ENCODE results near the gene NFATC3. TPM values are rescaled to one million over a fixed set of nuclear protein-coding genes. Genes with fewer than 3 reads are reported as not detected.

NFATC3 gene
- total RNA-seq, 1 donor from 2014 or later, result 34.2 TPM

DNA sequence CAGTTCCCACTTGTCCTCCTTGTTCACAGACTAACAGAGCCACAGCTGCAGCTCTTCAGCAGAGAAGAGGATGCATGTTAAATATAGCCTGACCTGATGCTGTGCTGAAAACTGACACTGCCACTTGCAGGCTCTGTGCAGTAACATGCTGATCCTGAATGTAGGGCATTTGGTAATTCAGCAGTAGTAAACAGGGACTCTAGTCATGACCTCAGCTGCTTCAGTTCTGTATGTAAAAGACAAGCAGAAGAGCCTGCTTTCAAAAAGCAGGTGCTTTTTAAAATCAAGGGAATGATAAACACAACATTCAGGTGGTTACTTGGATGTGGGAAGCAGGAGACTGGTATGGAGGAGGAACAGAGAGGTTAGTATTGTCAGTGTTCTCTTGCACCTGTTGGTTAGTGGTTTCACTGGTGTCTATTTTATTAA, 116.9 kb downstream of the NFATC3 start:
- Histone ChIP-seq H3K27me3 (no peaks in the 10 kb centered on the region), H3K9ac (no peak overlapping the region), H3K4me2 (no peak overlapping the region), H3K4me1 (no peaks in the 10 kb centered on the region), H4K20me1 (ENCODE audit: low read depth) (no peaks in the 10 kb centered on the region), H3K9me3 (ENCODE audit: low read depth) (no peaks in the 10 kb centered on the region), H3K4me3 (no peak overlapping the region), H3K27ac (no peak overlapping the region), H3F3A (ENCODE audit: low read depth) (no peaks in the 10 kb centered on the region), H3K79me2 (ENCODE audit: low read depth) (no peaks in the 10 kb centered on the region), H3K36me3 (no peaks in the 10 kb centered on the region), H2AFZ (replicated peaks) (no peak overlapping the region)
- Mint-ChIP-seq H3K27me3 (ENCODE audit: insufficient read depth, low read depth) (no peaks in the 10 kb centered on the region), H3K4me3 (no peak overlapping the region), H3K27ac (no peak overlapping the region), H3K4me1 (no peaks in the 10 kb centered on the region), H3K9me3 (no peaks in the 10 kb centered on the region), H3K36me3 (peaks cover 3% of the 10 kb centered on the region)
- DNase-seq (ENCODE audit: low spot score), result no peak
- TF ChIP-seq, protein P1, sequence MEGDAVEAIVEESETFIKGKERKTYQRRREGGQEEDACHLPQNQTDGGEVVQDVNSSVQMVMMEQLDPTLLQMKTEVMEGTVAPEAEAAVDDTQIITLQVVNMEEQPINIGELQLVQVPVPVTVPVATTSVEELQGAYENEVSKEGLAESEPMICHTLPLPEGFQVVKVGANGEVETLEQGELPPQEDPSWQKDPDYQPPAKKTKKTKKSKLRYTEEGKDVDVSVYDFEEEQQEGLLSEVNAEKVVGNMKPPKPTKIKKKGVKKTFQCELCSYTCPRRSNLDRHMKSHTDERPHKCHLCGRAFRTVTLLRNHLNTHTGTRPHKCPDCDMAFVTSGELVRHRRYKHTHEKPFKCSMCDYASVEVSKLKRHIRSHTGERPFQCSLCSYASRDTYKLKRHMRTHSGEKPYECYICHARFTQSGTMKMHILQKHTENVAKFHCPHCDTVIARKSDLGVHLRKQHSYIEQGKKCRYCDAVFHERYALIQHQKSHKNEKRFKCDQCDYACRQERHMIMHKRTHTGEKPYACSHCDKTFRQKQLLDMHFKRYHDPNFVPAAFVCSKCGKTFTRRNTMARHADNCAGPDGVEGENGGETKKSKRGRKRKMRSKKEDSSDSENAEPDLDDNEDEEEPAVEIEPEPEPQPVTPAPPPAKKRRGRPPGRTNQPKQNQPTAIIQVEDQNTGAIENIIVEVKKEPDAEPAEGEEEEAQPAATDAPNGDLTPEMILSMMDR (IDR thresholded peaks at IDR 0.05), result no peak
- TF ChIP-seq EZH2 (IDR thresholded peaks at IDR 0.05) (no peak), EZH2phosphoT487 (IDR thresholded peaks at IDR 0.05) (no peak)

DNA sequence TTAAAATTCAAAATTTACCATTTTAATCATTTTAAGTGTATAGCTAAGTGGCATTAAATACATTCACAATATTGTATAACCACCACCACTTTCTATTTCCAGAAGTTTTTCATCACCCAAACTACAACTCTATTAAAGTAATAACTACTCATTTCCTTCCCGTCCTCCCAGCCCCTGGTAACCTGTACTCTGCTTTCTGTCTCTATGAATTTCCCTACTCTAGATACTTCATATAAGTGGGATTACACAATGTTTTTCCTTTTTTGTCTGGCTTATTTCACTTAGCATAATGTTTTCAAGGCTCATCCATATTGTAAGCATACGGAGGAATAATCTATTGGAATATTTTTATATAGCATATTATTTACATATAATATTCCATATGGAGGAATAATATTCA, 121.1 kb downstream of the NFATC3 start:
- Mint-ChIP-seq H3K4me1 (no peaks in the 10 kb centered on the region), H3K27me3 (ENCODE audit: insufficient read depth, low read depth) (no peaks in the 10 kb centered on the region), H3K4me3 (no peak overlapping the region), H3K9me3 (no peaks in the 10 kb centered on the region), H3K36me3 (peaks cover 3% of the 10 kb centered on the region), H3K27ac (no peak overlapping the region)
- Histone ChIP-seq H4K20me1 (ENCODE audit: low read depth) (no peaks in the 10 kb centered on the region), H2AFZ (replicated peaks) (no peak overlapping the region), H3K79me2 (ENCODE audit: low read depth) (no peaks in the 10 kb centered on the region), H3K4me1 (no peaks in the 10 kb centered on the region), H3K4me2 (no peak overlapping the region), H3K9me3 (ENCODE audit: low read depth) (no peaks in the 10 kb centered on the region), H3K27me3 (no peaks in the 10 kb centered on the region), H3K4me3 (no peak overlapping the region), H3K36me3 (no peaks in the 10 kb centered on the region), H3F3A (ENCODE audit: low read depth) (no peaks in the 10 kb centered on the region), H3K9ac (no peak overlapping the region), H3K27ac (no peak overlapping the region)
- DNase-seq (ENCODE audit: low spot score), result no peak
- TF ChIP-seq EZH2 (IDR thresholded peaks at IDR 0.05) (no peak), EZH2phosphoT487 (IDR thresholded peaks at IDR 0.05) (no peak)
- TF ChIP-seq, protein P1 (IDR thresholded peaks at IDR 0.05), result no peak

DNA sequence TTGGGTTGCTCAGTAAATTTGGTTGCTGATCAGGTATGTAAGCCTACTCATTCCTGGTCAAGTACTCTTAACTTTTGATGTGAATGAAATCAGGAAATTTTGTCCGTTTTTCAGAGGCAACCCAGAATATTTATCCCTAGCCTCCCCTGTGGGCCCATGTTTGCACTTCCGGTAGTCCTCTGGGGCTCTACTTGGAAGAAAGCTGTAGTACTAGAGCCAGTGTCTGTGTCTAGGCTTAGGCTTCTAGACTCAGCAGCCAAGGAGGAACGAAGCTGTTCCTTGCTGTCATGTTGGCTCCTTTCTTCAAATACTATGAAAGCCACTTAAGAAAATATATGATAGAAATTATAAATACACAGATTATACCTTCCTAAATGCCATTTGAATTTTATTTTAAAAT, 129.6 kb downstream of the NFATC3 start:
- Histone ChIP-seq H3K4me1 (no peaks in the 10 kb centered on the region), H3K79me2 (ENCODE audit: low read depth) (no peaks in the 10 kb centered on the region), H3K4me3 (no peak overlapping the region), H3K9ac (no peak overlapping the region), H3K27me3 (no peaks in the 10 kb centered on the region), H3F3A (ENCODE audit: low read depth) (no peaks in the 10 kb centered on the region), H3K9me3 (ENCODE audit: low read depth) (no peaks in the 10 kb centered on the region), H2AFZ (replicated peaks) (no peak overlapping the region), H3K36me3 (no peaks in the 10 kb centered on the region), H3K4me2 (no peak overlapping the region), H3K27ac (no peak overlapping the region), H4K20me1 (ENCODE audit: low read depth) (peaks cover 4% of the 10 kb centered on the region)
- H3K36me3 Mint-ChIP-seq, result peaks cover 5% of the 10 kb centered on the region
- H3K4me1 Mint-ChIP-seq, result no peaks in the 10 kb centered on the region
- DNase-seq (ENCODE audit: low spot score), result no peak
- H3K4me3 Mint-ChIP-seq, result no peak overlapping the region
- peaks cover 3% of the 10 kb centered on the region for H3K27me3 Mint-ChIP-seq (ENCODE audit: insufficient read depth, low read depth)
- TF ChIP-seq, protein P1 (IDR thresholded peaks at IDR 0.05), result no peak
- TF ChIP-seq EZH2 (IDR thresholded peaks at IDR 0.05), result no peak
- TF ChIP-seq EZH2phosphoT487 (IDR thresholded peaks at IDR 0.05), result no peak
- no peak overlapping the region for H3K27ac Mint-ChIP-seq
- no peaks in the 10 kb centered on the region for H3K9me3 Mint-ChIP-seq

All from neural progenitor cell (in vitro differentiated cells).